Heart right ventricle (tissue), 16 donors: ENCODE data around the gene METTL22. TPM values are rescaled to one million over a fixed set of nuclear protein-coding genes. Genes with fewer than 3 reads are reported as not detected.

ENCODE experiments used
- ATAC-seq, 8 donors: fragments of 200-7000 bp; cut with Tn5 transposase; one replicate each; pipeline ENCODE4 v1.9.1; 2020; ENCODE audit warnings: mild to moderate bottlenecking in 8 of 8, moderate library complexity in 8 of 8, moderate number of reproducible peaks in 1 of 8
- DNase-seq, 2 donors: peaks; one replicate each; pipeline ENCODE4 v3.0.0-alpha.2; 2020
- H3K27ac ChIP-seq, 10 donors: fragments of 200-600 bp; sonication (generic) in 2 of 10; one replicate each; pipeline versions ENCODE4 v1.5.0 to v1.8.0; 2020 to 2022; ENCODE audit warnings: mild to moderate bottlenecking in 3 of 10
- H3K27me3 ChIP-seq, 7 donors: fragments of 200-600 bp; one replicate each; pipeline ENCODE4 v1.8.0; 2021 to 2022; ENCODE audit warnings: mild to moderate bottlenecking in 2 of 7
- H3K36me3 ChIP-seq, 9 donors: fragments of 200-600 bp; sonication (generic) in 1 of 9; one replicate each; pipeline versions ENCODE4 v1.5.0 to v1.8.0; 2020 to 2022; ENCODE audit warnings: mild to moderate bottlenecking in 2 of 9
- H3K4me1 ChIP-seq, 9 donors: fragments of 200-600 bp; sonication (generic) in 1 of 9; one replicate each; pipeline versions ENCODE4 v1.5.0 to v1.8.0; 2020 to 2022; ENCODE audit warnings: mild to moderate bottlenecking in 4 of 9
- H3K4me3 ChIP-seq, 10 donors: fragments of 200-600 bp; sonication (generic) in 2 of 10; one replicate each; pipeline versions ENCODE4 v1.5.0 to v1.8.0; 2020 to 2022; ENCODE audit warnings: mild to moderate bottlenecking in 7 of 10, moderate library complexity in 2 of 10
- H3K9me3 ChIP-seq, 11 donors: fragments of 200-600 bp in 10 of 11; sonication (generic) in 2 of 11; one replicate each; pipeline versions ENCODE4 v1.5.0 to v1.8.0; 2013 to 2022; ENCODE audit warnings: mild to moderate bottlenecking in 2 of 11, control low read depth in 1 of 11, moderate library complexity in 1 of 11
- WGBS, 2 donors: extraction: QIAGEN DNeasy Blood & Tissue Kit; methylation state at CpG; one replicate each; pipeline ENCODE4 v1.1.7; 2013; ENCODE audit warnings: inconsistent platforms in 1 of 2; 5-methylcytosine and 5-hydroxymethylcytosine counted together
- intact Hi-C, 10 donors: fragments of 100-400 bp; cut with DNase I; formaldehyde crosslinking; loops; one replicate each; pipeline versions ENCODE4 v1.11.1 to v1.14.2; 2022
- polyA plus RNA-seq, 2 donors: library from polyadenylated mRNA; stranded (reverse); fragments of 200-250 nt; gene quantifications; one replicate each; pipeline ENCODE4 v1.2.3, GENCODE V29; 2013
- total RNA-seq, 10 donors: library from RNA; stranded (reverse); fragmentation: NEBNext Ultra II Directional in 3 of 10; extraction: Animal tissue kit (Norgen Biotek cat#: 25700) in 3 of 10; gene quantifications; one replicate each; pipeline versions ENCODE4 v1.2.1 to v1.2.4, GENCODE V29; 2021 to 2023
- TF ChIP-seq, protein P1 (sequence below), 9 donors: fragments of 200-600 bp; sonication (generic) in 2 of 9; IDR thresholded peaks; one replicate each; pipeline versions ENCODE4 v1.5.0 to v1.8.0; 2021 to 2022; ENCODE audit warnings: antibody characterized with exemption in 9 of 9, mild to moderate bottlenecking in 5 of 9, moderate library complexity in 1 of 9
- donor health status: Arrhythmogenic right ventricular cardiomyopathy.
- donor health status: ischemic (EF 13 %, LVEDD 7.1; RV severe dilation, severe dysfunction).
- donor health status: healthy with polysubstance abuse.
- donor health status: DM: no; HTN: yes; CAD: no.
- donor health status: DM: no; HTN: no; CAD: no.
- donor health status: ischemic (EF 25% LVEDD 6.9; RV normal size, moderate dysfunction).
- donor health status: ischemic (EF 25% LVEDD 5.7; RV mildly dilated, moderate dysfunction).
- donor health status: healthy.
- donor health status: DM: yes; HTN: yes; CAD: no.
- donor health status: Ischemic cardiomyopathy.
- donor health status: ischemic (EF 35%, LVEDD 5.7; RV mildly dilated, moderate dysfunction).
- donor health status: nonischemic (EF 11% LVEDD 7.7; RV severe dilation, severe dysfunction).
- donor health status: DM: yes; HTN: yes; CAD: no.
- donor health status: PGD.
- donor health status: ischemic (EF 29% LVEDD 5.4; RV normal size, mild dysfunction).
- donor health status: nonischemic (EF 23%, LVEDD 6.1; RV moderate dilation, normal function).

METTL22 gene
- total and polyA plus RNA-seq, 12 donors, result 23.5 to 64.5 (median 34.2) TPM

DNA sequence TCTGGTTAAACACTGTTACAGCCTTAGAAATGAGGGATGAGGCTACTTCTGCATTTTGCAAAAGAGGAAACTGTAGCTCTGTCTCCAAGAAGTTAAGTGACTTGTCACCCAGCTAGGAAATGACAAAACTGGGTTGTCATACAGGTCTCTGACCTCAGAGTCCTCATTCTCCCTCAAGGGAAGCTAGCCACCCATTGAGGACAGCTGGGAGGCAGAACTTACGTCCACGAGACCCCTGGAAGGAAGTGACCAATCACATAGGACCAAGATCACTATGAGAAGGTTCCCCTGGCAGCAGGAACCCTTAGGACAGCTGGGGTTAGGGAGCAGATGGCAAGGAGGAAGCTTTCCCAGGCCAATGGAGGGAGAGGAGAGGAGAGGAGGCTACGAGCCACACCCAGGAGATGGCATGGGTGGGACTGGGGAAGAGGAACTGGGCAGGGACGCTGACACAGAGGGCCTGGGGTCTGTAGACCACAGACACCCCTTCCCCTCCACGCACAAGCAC, 11.2 kb downstream of the METTL22 start:
- H3K9me3 ChIP-seq, result no peaks in the 10 kb centered on the region
- TF ChIP-seq, protein P1, sequence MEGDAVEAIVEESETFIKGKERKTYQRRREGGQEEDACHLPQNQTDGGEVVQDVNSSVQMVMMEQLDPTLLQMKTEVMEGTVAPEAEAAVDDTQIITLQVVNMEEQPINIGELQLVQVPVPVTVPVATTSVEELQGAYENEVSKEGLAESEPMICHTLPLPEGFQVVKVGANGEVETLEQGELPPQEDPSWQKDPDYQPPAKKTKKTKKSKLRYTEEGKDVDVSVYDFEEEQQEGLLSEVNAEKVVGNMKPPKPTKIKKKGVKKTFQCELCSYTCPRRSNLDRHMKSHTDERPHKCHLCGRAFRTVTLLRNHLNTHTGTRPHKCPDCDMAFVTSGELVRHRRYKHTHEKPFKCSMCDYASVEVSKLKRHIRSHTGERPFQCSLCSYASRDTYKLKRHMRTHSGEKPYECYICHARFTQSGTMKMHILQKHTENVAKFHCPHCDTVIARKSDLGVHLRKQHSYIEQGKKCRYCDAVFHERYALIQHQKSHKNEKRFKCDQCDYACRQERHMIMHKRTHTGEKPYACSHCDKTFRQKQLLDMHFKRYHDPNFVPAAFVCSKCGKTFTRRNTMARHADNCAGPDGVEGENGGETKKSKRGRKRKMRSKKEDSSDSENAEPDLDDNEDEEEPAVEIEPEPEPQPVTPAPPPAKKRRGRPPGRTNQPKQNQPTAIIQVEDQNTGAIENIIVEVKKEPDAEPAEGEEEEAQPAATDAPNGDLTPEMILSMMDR (IDR thresholded peaks at IDR 0.05), result no peak
- intact Hi-C loops, result no loop called here
- 73 to 82% methylated on average over 5 of the region's 5 CpGs for WGBS, 2 donors
- H3K36me3 ChIP-seq, result peaks cover 0 to 100% (median 68%) of the 10 kb centered on the region in 9 donors
- H3K27me3 ChIP-seq, result no peaks in the 10 kb centered on the region
- H3K4me3 ChIP-seq, result no peak overlapping the region
- peaks cover 0 to 23% (median 0%) of the 10 kb centered on the region in 9 donors for H3K4me1 ChIP-seq
- peak overlapping the region in 7 of 10 donors; percentile 0 to 93 (median 63) for H3K27ac ChIP-seq
- ATAC-seq (peak; percentile 56 to 86 (median 76)), DNase-seq (peak in 1 of 2 donors; percentile 34)

DNA sequence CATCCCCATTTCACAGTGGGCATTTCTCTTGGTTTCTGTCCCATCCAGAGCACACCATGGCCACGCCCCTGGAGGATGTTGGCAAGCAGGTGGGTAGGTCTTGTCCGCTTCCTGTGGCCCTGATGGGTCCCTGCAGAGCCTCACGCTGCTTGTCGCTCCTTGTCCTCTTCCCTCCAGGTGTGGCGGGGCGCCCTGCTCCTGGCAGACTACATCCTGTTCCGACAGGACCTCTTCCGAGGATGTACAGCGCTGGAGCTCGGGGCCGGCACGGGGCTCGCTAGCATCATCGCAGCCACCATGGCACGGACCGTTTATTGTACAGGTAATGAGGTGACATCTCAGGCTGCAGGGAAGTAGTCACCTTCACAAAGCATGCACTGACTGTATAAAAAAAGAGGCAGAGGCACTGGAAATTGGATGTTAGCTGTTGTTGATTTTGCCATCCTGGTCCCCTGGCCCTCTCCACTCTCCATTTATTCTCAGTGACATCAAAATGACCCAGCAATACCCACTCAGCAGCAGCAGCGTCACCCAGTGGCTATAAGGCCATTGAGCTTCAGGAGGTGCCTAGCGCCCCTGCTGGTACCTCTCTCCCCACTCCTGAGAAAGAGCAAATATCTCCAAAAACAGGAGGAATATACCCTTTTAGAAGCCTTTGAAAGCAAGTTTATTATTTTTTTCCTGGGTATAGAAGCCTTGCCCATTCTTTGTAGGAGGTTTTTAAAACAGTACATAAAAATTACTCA, 13.7 kb downstream of the METTL22 start:
- H3K9me3 ChIP-seq, result no peaks in the 10 kb centered on the region
- no peaks in the 10 kb centered on the region for H3K27me3 ChIP-seq
- H3K36me3 ChIP-seq, result peaks cover 4 to 100% (median 60%) of the 10 kb centered on the region in 9 donors
- WGBS, 2 donors, result 82 to 85% methylated on average over 18 of the region's 18 CpGs
- ATAC-seq (no peak), DNase-seq (no peak)
- peaks cover 0 to 23% (median 0%) of the 10 kb centered on the region in 9 donors for H3K4me1 ChIP-seq
- intact Hi-C loops, result no loop called here
- no peak overlapping the region for H3K27ac ChIP-seq
- TF ChIP-seq, protein P1 (IDR thresholded peaks at IDR 0.05), result peak in 5 of 9 donors; percentile 7 to 44 (median 29)
- H3K4me3 ChIP-seq, result no peak overlapping the region

DNA sequence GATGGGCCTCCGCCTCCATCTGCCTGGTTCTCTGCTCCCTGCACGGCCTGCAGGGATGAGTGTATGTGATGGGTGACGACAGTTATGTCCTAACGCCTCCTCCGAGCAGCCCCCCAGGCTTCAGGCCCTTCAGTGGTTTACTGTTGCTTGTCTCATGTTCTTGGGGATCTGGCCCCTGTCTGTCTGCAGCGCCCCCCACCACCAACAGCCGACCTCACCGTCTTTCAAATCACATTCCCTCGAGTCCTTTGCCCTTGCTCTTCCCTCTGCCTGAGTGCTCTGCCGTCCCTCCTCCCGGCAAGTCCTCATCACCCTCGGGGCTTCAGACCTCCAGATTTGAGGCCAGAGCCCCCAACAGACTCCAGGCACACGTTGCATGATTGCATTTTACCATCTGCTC, 18.2 kb downstream of the METTL22 start:
- WGBS, 2 donors, result 71 to 72% methylated on average over 13 of the region's 13 CpGs
- DNase-seq (no peak), ATAC-seq (no peak)
- H3K27me3 ChIP-seq, result no peaks in the 10 kb centered on the region
- intact Hi-C loops, result no loop called here
- H3K9me3 ChIP-seq, result no peaks in the 10 kb centered on the region
- H3K36me3 ChIP-seq, result peaks cover 4 to 95% (median 75%) of the 10 kb centered on the region in 9 donors
- TF ChIP-seq, protein P1 (IDR thresholded peaks at IDR 0.05), result no peak
- H3K4me1 ChIP-seq, result peaks cover 0 to 8% (median 0%) of the 10 kb centered on the region in 9 donors
- no peak overlapping the region for H3K27ac ChIP-seq
- H3K4me3 ChIP-seq, result no peak overlapping the region

DNA sequence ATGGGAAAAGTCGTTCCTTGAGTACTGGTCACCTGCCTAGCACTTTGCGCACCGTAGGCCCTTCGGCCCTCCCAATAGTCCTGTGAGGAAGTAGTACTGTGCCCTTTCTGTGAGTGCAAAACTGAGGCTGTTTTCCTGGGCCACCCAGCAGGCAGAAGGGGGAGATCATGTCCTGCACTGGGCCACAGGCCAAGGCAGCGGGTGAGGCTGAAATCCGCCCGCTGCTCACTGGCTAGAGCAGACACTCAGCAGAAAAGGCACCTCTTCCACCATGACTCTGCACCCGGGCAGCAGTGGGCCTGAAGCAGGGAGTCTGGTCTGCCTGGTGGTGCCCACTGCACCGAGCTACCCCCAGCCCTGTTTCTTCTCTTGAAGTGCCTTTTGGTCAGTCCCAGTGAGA, 20.2 kb downstream of the METTL22 start:
- intact Hi-C loops, result no loop called here
- DNase-seq (no peak), ATAC-seq (peak in 1 of 8 donors; percentile 23)
- no peak overlapping the region for H3K27ac ChIP-seq
- no peaks in the 10 kb centered on the region for H3K27me3 ChIP-seq
- peaks cover 3 to 95% (median 69%) of the 10 kb centered on the region in 9 donors for H3K36me3 ChIP-seq
- no peaks in the 10 kb centered on the region for H3K9me3 ChIP-seq
- H3K4me1 ChIP-seq, result peaks cover 0 to 9% (median 0%) of the 10 kb centered on the region in 9 donors
- no peak overlapping the region for H3K4me3 ChIP-seq
- TF ChIP-seq, protein P1 (IDR thresholded peaks at IDR 0.05), result no peak
- WGBS, 2 donors, result 75 to 77% methylated on average over 9 of the region's 9 CpGs
